Uterus (tissue), 4 donors: ENCODE data around the gene EMID1. TPM values are rescaled to one million over a fixed set of nuclear protein-coding genes. Genes with fewer than 3 reads are reported as not detected.

ENCODE experiments used
- DNase-seq, 2 donors: peaks; one replicate each; pipeline ENCODE4 v3.0.0-alpha.2; 2019 to 2020
- H3K27ac ChIP-seq, 2 donors: fragments of 200-600 bp; sonication (generic); 1 replicate in 1 of 2; 2 replicates in 1 of 2; pipeline ENCODE4 v1.5.1; 2016 to 2018
- H3K27me3 ChIP-seq, 2 donors: fragments of 200-600 bp; sonication (generic); one replicate each; pipeline ENCODE4 v1.5.1; 2018 to 2019; ENCODE audit warnings: control low read depth in 1 of 2
- H3K36me3 ChIP-seq, 2 donors: fragments of 200-600 bp; sonication (generic); one replicate each; pipeline ENCODE4 v1.5.1; 2019; ENCODE audit warnings: control low read depth in 1 of 2
- H3K4me1 ChIP-seq, 2 donors: fragments of 200-600 bp; sonication (generic); one replicate each; pipeline ENCODE4 v1.5.1; 2018 to 2019; ENCODE audit warnings: control low read depth in 1 of 2
- H3K4me3 ChIP-seq, 2 donors: fragments of 200-600 bp; sonication (generic); 1 replicate in 1 of 2; 2 replicates in 1 of 2; pipeline ENCODE4 v1.5.1; 2018 to 2019; ENCODE audit warnings: mild to moderate bottlenecking in 1 of 2
- H3K9me3 ChIP-seq, 2 donors: fragments of 200-600 bp; sonication (generic); one replicate each; pipeline ENCODE4 v1.5.1; 2019; ENCODE audit warnings: control low read depth in 1 of 2
- CTCF ChIP-seq, 4 experiments: fragments of 200-600 bp in 2 of 4; fragments of 450-650 bp in 2 of 4; sonication (generic) in 2 of 4; IDR thresholded peaks; one replicate each; pipeline ENCODE4 v1.5.1; 2016 to 2019; ENCODE audit warnings: antibody characterized with exemption in 4 of 4, mild to moderate bottlenecking in 2 of 4, moderate library complexity in 1 of 4
- POLR2A ChIP-seq, 2 donors: fragments of 450-650 bp; IDR thresholded peaks; one replicate each; pipeline ENCODE4 v1.6.1; 2016; ENCODE audit warnings: antibody characterized with exemption in 2 of 2, mild to moderate bottlenecking in 1 of 2, moderate library complexity in 1 of 2
- intact Hi-C: fragments of 100-400 bp; cut with DNase I; formaldehyde crosslinking; loops from one replicate; pipeline ENCODE4 v1.15.1; 2023; ENCODE audit warnings: low total_unique reads
- total RNA-seq, 4 donors: library from RNA; depleted of rRNA in 3 of 4; stranded (reverse); fragments of >200 nt in 3 of 4; gene quantifications; one replicate each; pipeline versions ENCODE4 v1.1.0 to v1.2.4, GENCODE V29; 2014 to 2023
- donor health status: DM: yes; HTN: yes; CAD: no.

The EMID1 gene
- total RNA-seq, 4 donors from 2014 or later: under 0.01 to 30.0 (median 10.2) TPM

GRCh38 chr22:29306175-29306834 is 100.6 kb downstream of the EMID1 start, which contains the start of gene GAS2L1:
TSS of gene GAS2L1 (plus strand) at chr22:29306650. CDS start at chr22:29308106, 1,456 bp downstream.
- TF ChIP-seq CTCF (IDR thresholded peaks at IDR 0.05) (peak; percentile 77 to 89 (median 84)), POLR2A (IDR thresholded peaks at IDR 0.05) (no peak)
- Histone ChIP-seq H3K36me3 (no peaks in the 10 kb centered on the region), H3K4me1 (peaks cover 7 to 23% of the 10 kb centered on the region in 2 donors), H3K9me3 (no peaks in the 10 kb centered on the region), H3K27ac (peak within 1 kb of the TSS; percentile 78 to 80), H3K27me3 (no peaks in the 10 kb centered on the region), H3K4me3 (peak within 1 kb of the TSS; percentile 77 to 87)
- DNase-seq: peak; percentile 80 to 86
- intact Hi-C loops: no loop called here

- H3K36me3 ChIP-seq: no peaks in the 10 kb centered on the region
- H3K4me1 ChIP-seq: peaks cover 7 to 27% of the 10 kb centered on the region in 2 donors
- peak; percentile 78 to 80 for DNase-seq
- no peaks in the 10 kb centered on the region for H3K27me3 ChIP-seq
- TF ChIP-seq CTCF (IDR thresholded peaks at IDR 0.05) (peak in 3 of 4 experiments; percentile 27 to 40 (median 28)), POLR2A (IDR thresholded peaks at IDR 0.05) (peak in 1 of 2 donors; percentile 65)
- no peaks in the 10 kb centered on the region for H3K9me3 ChIP-seq
- intact Hi-C loops: no loop called here
- H3K4me3 ChIP-seq: peak overlapping the region; percentile 77 to 87
- peak overlapping the region; percentile 78 to 80 for H3K27ac ChIP-seq
Measured at GRCh38 chr22:29306835-29307595, 101.3 kb downstream of the EMID1 start.

- H3K4me3 ChIP-seq: peak overlapping the region; percentile 77 to 87
- peaks cover 7 to 27% of the 10 kb centered on the region in 2 donors for H3K4me1 ChIP-seq
- H3K36me3 ChIP-seq: no peaks in the 10 kb centered on the region
- H3K27me3 ChIP-seq: no peaks in the 10 kb centered on the region
- no peaks in the 10 kb centered on the region for H3K9me3 ChIP-seq
- peak overlapping the region; percentile 78 to 80 for H3K27ac ChIP-seq
- no peak for DNase-seq
- no peak for TF ChIP-seq CTCF (IDR thresholded peaks at IDR 0.05)
- no peak for TF ChIP-seq POLR2A (IDR thresholded peaks at IDR 0.05)
- intact Hi-C loops: no loop called here
Measured at GRCh38 chr22:29307596-29308147, 102.0 kb downstream of the EMID1 start.

GRCh38 chr22:29308148-29308790 is 102.6 kb downstream of the EMID1 start:
- no peak for DNase-seq
- TF ChIP-seq POLR2A (IDR thresholded peaks at IDR 0.05) (no peak), CTCF (IDR thresholded peaks at IDR 0.05) (no peak)
- Histone ChIP-seq H3K9me3 (no peaks in the 10 kb centered on the region), H3K4me1 (peaks cover 7 to 29% of the 10 kb centered on the region in 2 donors), H3K27me3 (peaks cover 0 to 4% of the 10 kb centered on the region in 2 donors), H3K27ac (peak overlapping the region; percentile 78 to 80), H3K4me3 (peak overlapping the region in 1 of 2 donors; percentile 87), H3K36me3 (no peaks in the 10 kb centered on the region)
- intact Hi-C loops: no loop called here
